Loucy (cell line): ENCODE data around the gene TNPO1.

Source experiments
- EZH2phosphoT487 ChIP-seq: fragments of 200-600 bp; IDR thresholded peaks from 2 replicates; pipeline ENCODE4 v1.6.1; 2018; ENCODE audit warnings: antibody characterized with exemption, mild to moderate bottlenecking, moderate library complexity, borderline replicate concordance
- TF ChIP-seq, protein P1 (sequence below): fragments of 200-600 bp; sonication (generic); conservative IDR thresholded peaks from 2 replicates; pipeline ENCODE4 v1.5.1; 2014; ENCODE audit warnings: mild to moderate bottlenecking, antibody characterized with exemption, low read length

DNA sequence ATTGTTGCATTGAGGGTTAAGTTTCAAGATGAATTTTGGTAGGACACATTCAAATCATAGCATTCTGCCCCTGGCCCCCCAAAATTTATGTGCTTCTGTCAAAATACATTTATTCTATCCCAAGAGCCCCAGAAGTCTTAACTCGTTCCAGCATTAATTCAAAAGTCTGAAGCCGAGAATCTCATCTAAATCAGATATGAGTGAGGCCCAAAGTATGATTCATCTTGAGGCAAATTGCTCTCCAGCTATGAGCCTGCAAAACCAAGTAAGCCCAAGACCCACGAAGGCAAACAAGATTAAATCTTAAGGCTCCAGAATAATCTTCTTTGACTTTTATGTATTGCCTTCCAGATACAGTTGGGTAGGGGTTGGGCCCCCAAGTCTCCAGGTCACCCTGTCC lies 19.2 kb downstream of the TNPO1 start:
- TF ChIP-seq, protein P1, sequence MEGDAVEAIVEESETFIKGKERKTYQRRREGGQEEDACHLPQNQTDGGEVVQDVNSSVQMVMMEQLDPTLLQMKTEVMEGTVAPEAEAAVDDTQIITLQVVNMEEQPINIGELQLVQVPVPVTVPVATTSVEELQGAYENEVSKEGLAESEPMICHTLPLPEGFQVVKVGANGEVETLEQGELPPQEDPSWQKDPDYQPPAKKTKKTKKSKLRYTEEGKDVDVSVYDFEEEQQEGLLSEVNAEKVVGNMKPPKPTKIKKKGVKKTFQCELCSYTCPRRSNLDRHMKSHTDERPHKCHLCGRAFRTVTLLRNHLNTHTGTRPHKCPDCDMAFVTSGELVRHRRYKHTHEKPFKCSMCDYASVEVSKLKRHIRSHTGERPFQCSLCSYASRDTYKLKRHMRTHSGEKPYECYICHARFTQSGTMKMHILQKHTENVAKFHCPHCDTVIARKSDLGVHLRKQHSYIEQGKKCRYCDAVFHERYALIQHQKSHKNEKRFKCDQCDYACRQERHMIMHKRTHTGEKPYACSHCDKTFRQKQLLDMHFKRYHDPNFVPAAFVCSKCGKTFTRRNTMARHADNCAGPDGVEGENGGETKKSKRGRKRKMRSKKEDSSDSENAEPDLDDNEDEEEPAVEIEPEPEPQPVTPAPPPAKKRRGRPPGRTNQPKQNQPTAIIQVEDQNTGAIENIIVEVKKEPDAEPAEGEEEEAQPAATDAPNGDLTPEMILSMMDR: no peak
- no peak for TF ChIP-seq EZH2phosphoT487
